ENCODE data around the gene SUN5.

DNA sequence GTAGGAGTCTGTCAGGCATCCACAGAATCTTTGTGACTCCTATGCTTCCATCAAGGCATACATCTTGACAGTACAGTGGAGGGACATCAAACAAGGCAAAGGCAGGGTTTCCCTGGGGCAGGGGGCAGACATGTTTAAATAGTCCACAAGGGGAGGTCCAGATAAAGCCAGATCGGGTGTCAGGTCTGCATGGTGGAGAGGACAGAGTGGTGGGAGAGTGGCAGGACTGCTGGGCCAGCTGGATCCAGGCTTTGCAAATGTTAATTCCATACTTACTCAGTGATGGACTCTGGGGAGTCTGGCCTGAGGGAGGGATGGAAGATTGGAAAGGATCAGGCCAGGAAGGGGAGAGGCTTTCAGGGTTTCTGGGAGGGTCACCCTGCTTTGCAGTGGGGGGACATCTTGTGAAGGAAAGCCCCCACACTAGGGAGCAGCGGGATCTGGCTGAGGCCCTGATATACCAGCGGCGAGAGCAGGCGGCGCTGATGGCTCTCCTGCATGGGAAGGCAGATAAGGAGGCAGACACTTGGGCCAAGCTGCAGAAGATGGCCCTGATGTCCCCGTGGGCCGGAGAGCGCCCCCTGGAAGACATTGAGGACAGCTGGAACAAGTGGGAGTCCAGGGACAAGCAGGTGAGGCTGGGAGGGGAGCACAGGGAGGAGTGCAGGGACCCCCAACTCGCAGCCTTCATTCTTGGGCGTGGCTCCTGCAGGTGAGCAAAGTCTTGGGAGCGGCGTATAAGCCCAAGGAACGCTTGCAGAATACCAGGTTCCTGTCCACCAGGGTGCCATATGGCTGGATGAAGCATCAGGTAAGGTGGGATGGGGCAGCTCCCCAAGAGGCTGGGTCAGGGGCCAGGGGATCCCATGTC lies 44.6 kb downstream of the SUN5 start:
- TF ChIP-seq, protein P1, sequence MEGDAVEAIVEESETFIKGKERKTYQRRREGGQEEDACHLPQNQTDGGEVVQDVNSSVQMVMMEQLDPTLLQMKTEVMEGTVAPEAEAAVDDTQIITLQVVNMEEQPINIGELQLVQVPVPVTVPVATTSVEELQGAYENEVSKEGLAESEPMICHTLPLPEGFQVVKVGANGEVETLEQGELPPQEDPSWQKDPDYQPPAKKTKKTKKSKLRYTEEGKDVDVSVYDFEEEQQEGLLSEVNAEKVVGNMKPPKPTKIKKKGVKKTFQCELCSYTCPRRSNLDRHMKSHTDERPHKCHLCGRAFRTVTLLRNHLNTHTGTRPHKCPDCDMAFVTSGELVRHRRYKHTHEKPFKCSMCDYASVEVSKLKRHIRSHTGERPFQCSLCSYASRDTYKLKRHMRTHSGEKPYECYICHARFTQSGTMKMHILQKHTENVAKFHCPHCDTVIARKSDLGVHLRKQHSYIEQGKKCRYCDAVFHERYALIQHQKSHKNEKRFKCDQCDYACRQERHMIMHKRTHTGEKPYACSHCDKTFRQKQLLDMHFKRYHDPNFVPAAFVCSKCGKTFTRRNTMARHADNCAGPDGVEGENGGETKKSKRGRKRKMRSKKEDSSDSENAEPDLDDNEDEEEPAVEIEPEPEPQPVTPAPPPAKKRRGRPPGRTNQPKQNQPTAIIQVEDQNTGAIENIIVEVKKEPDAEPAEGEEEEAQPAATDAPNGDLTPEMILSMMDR (IDR thresholded peaks at IDR 0.05): no peak
- TF ChIP-seq POLR2A (IDR thresholded peaks at IDR 0.05): no peak

Measured in uterus (tissue), 2 donors.